Breast epithelium (tissue), 3 donors: ENCODE measurements around the gene PCBP3.

ENCODE experiments used
- POLR2A ChIP-seq: fragments of 450-650 bp; IDR thresholded peaks from one replicate; pipeline ENCODE4 v1.6.1; 2016; ENCODE audit warnings: antibody characterized with exemption, mild to moderate bottlenecking, moderate library complexity
- TF ChIP-seq, protein P1 (sequence below), 3 donors: fragments of 450-650 bp; IDR thresholded peaks; one replicate each; pipeline ENCODE4 v1.5.1; 2016 to 2017; ENCODE audit warnings: antibody characterized with exemption in 3 of 3, mild to moderate bottlenecking in 3 of 3, moderate library complexity in 3 of 3

DNA sequence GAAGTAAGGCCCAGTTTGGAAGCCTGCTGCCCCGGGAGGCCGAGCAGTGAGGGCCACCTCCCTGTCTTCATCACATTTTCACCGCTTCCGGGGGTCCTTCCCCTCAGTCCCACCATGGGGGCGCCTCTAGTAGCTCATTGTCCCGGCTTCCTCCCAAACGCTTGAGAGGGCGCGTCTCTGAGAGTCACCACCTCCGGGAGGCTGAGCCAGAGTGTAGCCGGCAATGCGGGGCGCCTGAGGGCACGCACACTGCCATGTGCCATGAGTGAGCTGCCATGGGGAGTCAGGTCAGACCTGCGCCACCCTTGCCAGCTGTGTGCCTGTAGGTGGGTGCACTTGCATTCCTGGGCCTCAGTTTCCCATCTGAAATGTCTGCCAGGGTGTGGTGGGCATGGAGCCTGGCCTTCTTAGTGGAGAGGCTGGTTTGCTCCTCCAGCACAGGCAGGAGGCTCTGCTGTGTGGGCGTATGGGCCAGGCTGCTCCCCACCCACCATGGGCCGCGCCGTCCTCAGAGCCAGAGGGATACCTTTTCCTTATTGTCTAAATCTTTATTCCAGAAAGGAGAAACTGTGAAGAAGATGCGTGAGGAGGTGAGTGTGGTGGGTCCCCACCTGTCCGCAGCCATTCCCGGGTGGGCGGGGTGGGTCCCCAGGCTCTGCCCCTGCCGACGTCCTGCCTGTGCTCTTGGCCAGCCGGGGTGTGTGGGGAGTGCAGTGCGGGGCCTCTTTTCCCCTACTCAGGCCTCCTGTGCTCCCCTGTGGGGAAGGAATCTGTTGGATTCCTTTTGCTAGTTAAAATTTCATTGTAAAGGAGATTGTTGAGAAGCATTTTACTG, 256.7 kb downstream of the PCBP3 start:
- TF ChIP-seq, protein P1, sequence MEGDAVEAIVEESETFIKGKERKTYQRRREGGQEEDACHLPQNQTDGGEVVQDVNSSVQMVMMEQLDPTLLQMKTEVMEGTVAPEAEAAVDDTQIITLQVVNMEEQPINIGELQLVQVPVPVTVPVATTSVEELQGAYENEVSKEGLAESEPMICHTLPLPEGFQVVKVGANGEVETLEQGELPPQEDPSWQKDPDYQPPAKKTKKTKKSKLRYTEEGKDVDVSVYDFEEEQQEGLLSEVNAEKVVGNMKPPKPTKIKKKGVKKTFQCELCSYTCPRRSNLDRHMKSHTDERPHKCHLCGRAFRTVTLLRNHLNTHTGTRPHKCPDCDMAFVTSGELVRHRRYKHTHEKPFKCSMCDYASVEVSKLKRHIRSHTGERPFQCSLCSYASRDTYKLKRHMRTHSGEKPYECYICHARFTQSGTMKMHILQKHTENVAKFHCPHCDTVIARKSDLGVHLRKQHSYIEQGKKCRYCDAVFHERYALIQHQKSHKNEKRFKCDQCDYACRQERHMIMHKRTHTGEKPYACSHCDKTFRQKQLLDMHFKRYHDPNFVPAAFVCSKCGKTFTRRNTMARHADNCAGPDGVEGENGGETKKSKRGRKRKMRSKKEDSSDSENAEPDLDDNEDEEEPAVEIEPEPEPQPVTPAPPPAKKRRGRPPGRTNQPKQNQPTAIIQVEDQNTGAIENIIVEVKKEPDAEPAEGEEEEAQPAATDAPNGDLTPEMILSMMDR (IDR thresholded peaks at IDR 0.05): no peak
- no peak for TF ChIP-seq POLR2A
